DOHH2 (cell line): ENCODE data around the gene GREB1.

Experiments used
- EZH2phosphoT487 ChIP-seq: fragments of 200-600 bp; sonication (generic); IDR thresholded peaks from 2 replicates; pipeline ENCODE4 v1.6.1; 2017; ENCODE audit warnings: borderline replicate concordance, mild to moderate bottlenecking, antibody characterized with exemption, low read length, moderate library complexity, mixed read lengths
- TF ChIP-seq, protein P1 (sequence below): fragments of 200-600 bp; sonication (generic); IDR thresholded peaks from one replicate; pipeline ENCODE4 v1.5.1; 2014; ENCODE audit warnings: antibody characterized with exemption, mild to moderate bottlenecking, low read depth, low read length; ENCODE audit not compliant: poor library complexity, severe bottlenecking

DNA sequence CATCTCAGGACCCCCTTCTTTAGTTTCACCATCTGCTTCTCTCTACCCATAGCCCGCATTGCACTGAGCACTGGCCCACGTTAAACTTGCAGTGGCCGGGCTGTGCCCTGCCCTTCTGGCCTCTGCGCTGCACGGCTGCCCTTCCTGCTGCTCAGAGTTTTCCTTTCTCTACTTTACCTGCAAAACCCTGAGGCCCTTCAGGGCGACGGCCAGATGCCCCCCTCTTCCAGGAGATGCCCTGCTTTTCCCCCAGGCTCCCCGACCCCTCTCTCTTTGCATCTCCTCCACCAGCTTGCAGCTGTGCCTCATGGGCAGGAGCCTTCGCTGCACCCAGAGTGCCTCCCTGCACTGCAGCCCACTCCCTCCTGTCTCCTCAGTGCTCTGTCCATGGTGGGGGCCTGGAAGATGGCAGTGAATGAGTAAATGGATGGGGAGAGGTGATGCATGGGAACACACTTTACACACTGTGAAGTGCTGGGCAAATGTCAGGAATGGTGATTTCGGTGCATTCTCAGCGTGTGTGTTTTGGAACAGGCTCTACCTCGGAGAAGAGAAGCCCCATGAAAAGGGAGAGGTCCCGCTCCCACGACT, 82.3 kb downstream of the GREB1 start:
- TF ChIP-seq, protein P1, sequence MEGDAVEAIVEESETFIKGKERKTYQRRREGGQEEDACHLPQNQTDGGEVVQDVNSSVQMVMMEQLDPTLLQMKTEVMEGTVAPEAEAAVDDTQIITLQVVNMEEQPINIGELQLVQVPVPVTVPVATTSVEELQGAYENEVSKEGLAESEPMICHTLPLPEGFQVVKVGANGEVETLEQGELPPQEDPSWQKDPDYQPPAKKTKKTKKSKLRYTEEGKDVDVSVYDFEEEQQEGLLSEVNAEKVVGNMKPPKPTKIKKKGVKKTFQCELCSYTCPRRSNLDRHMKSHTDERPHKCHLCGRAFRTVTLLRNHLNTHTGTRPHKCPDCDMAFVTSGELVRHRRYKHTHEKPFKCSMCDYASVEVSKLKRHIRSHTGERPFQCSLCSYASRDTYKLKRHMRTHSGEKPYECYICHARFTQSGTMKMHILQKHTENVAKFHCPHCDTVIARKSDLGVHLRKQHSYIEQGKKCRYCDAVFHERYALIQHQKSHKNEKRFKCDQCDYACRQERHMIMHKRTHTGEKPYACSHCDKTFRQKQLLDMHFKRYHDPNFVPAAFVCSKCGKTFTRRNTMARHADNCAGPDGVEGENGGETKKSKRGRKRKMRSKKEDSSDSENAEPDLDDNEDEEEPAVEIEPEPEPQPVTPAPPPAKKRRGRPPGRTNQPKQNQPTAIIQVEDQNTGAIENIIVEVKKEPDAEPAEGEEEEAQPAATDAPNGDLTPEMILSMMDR = no peak
- TF ChIP-seq EZH2phosphoT487 = no peak
